Body of pancreas (tissue), 4 donors: Measurements from ENCODE around the gene B4GALT2.

Experiments
- POLR2A ChIP-seq, 3 donors: fragments of 450-650 bp; IDR thresholded peaks; one replicate each; pipeline ENCODE4 v1.6.1; 2016; ENCODE audit warnings: antibody characterized with exemption in 3 of 3, mild to moderate bottlenecking in 2 of 3
- TF ChIP-seq, protein P1 (sequence below), 7 experiments: fragments of 450-650 bp in 4 of 7; fragments of 200-600 bp in 3 of 7; sonication (generic) in 3 of 7; IDR thresholded peaks; one replicate each; pipeline ENCODE4 v1.5.1; 2016 to 2019; ENCODE audit warnings: antibody characterized with exemption in 7 of 7

DNA sequence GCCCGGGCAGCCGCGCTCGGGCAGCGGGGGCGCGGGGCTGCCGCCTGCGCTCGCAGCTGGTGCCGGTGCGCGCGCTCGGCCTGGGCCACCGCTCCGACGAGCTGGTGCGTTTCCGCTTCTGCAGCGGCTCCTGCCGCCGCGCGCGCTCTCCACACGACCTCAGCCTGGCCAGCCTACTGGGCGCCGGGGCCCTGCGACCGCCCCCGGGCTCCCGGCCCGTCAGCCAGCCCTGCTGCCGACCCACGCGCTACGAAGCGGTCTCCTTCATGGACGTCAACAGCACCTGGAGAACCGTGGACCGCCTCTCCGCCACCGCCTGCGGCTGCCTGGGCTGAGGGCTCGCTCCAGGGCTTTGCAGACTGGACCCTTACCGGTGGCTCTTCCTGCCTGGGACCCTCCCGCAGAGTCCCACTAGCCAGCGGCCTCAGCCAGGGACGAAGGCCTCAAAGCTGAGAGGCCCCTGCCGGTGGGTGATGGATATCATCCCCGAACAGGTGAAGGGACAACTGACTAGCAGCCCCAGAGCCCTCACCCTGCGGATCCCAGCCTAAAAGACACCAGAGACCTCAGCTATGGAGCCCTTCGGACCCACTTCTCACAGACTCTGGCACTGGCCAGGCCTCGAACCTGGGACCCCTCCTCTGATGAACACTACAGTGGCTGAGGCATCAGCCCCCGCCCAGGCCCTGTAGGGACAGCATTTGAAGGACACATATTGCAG lies 42.4 kb upstream of the B4GALT2 start:
- TF ChIP-seq POLR2A (IDR thresholded peaks at IDR 0.05) = peak; percentile 13 to 27 (median 23)
- TF ChIP-seq, protein P1, sequence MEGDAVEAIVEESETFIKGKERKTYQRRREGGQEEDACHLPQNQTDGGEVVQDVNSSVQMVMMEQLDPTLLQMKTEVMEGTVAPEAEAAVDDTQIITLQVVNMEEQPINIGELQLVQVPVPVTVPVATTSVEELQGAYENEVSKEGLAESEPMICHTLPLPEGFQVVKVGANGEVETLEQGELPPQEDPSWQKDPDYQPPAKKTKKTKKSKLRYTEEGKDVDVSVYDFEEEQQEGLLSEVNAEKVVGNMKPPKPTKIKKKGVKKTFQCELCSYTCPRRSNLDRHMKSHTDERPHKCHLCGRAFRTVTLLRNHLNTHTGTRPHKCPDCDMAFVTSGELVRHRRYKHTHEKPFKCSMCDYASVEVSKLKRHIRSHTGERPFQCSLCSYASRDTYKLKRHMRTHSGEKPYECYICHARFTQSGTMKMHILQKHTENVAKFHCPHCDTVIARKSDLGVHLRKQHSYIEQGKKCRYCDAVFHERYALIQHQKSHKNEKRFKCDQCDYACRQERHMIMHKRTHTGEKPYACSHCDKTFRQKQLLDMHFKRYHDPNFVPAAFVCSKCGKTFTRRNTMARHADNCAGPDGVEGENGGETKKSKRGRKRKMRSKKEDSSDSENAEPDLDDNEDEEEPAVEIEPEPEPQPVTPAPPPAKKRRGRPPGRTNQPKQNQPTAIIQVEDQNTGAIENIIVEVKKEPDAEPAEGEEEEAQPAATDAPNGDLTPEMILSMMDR (IDR thresholded peaks at IDR 0.05) = peak in 4 of 7 experiments; percentile 1 to 30 (median 20)
